KMS-11 (cell line): ENCODE data around the gene CDH15.

ENCODE experiments used
- H2AFZ ChIP-seq: fragments of 200-600 bp; sonication (generic); 2 replicates; pipeline ENCODE4 v1.6.1; 2016; ENCODE audit warnings: antibody characterized with exemption, mixed run types, low read depth
- H3K27ac ChIP-seq: fragments of 200-600 bp; sonication (generic); 2 replicates; pipeline ENCODE4 v1.6.1; 2016; ENCODE audit warnings: mild to moderate bottlenecking, mixed run types
- H3K27me3 ChIP-seq: fragments of 200-600 bp; sonication (generic); 2 replicates; pipeline ENCODE4 v1.6.1; 2017; ENCODE audit warnings: mild to moderate bottlenecking, low read depth, mixed run types, moderate library complexity; ENCODE audit not compliant: insufficient read depth
- H3K36me3 ChIP-seq: fragments of 200-600 bp; sonication (generic); 2 replicates; pipeline ENCODE4 v1.6.1; 2017; ENCODE audit warnings: mild to moderate bottlenecking, mixed run types; ENCODE audit not compliant: insufficient read depth
- H3K4me1 ChIP-seq: fragments of 200-600 bp; sonication (generic); 2 replicates; pipeline ENCODE4 v1.6.1; 2016; ENCODE audit warnings: mild to moderate bottlenecking, low read depth, mixed run types; ENCODE audit not compliant: poor library complexity, severe bottlenecking
- H3K4me2 ChIP-seq: fragments of 200-600 bp; sonication (generic); 2 replicates; pipeline ENCODE4 v1.7.0; 2016; ENCODE audit warnings: mild to moderate bottlenecking, mixed run types
- H3K4me3 ChIP-seq: fragments of 200-600 bp; sonication (generic); IDR thresholded peaks from 2 replicates; pipeline ENCODE4 v1.6.1; 2017; ENCODE audit warnings: low read depth, low read length, mixed read lengths; ENCODE audit not compliant: insufficient read depth
- H3K79me2 ChIP-seq: fragments of 200-600 bp; sonication (generic); 2 replicates; pipeline ENCODE4 v1.6.1; 2016; ENCODE audit warnings: low read depth, mixed run types; ENCODE audit not compliant: insufficient read depth
- H3K9ac ChIP-seq: fragments of 200-600 bp; sonication (generic); 2 replicates; pipeline ENCODE4 v1.6.1; 2016; ENCODE audit warnings: mild to moderate bottlenecking, mixed run types
- H4K20me1 ChIP-seq: fragments of 200-600 bp; sonication (generic); 2 replicates; pipeline ENCODE4 v1.6.1; 2016; ENCODE audit warnings: mild to moderate bottlenecking, mixed run types; ENCODE audit not compliant: insufficient read depth
- CTCF ChIP-seq: fragments of 200-600 bp; sonication (generic); conservative IDR thresholded peaks from 2 replicates; pipeline ENCODE4 v1.6.1; 2017; ENCODE audit warnings: low read depth, mild to moderate bottlenecking, antibody characterized with exemption, low read length, moderate library complexity, mixed read lengths

Gene CDH15

GRCh38 chr16:89132194-89133005, 39.1 kb upstream of the CDH15 start:
- Histone ChIP-seq H3K27me3 (no peaks in the 10 kb centered on the region), H3K36me3 (no peaks in the 10 kb centered on the region), H3K79me2 (no peaks in the 10 kb centered on the region), H3K27ac (no peak overlapping the region), H3K4me3 (no peak overlapping the region), H3K4me2 (no peak overlapping the region), H4K20me1 (no peaks in the 10 kb centered on the region), H3K9ac (no peak overlapping the region), H3K4me1 (peaks cover 15% of the 10 kb centered on the region), H2AFZ (no peak overlapping the region)
- no peak for TF ChIP-seq CTCF

GRCh38 chr16:89133457-89134127, 38.0 kb upstream of the CDH15 start:
- H3K27ac ChIP-seq, result no peak overlapping the region
- no peak overlapping the region for H3K4me2 ChIP-seq
- H3K27me3 ChIP-seq, result no peaks in the 10 kb centered on the region
- no peak overlapping the region for H3K9ac ChIP-seq
- no peak overlapping the region for H3K4me3 ChIP-seq
- H3K4me1 ChIP-seq, result peaks cover 3% of the 10 kb centered on the region
- H4K20me1 ChIP-seq, result no peaks in the 10 kb centered on the region
- no peaks in the 10 kb centered on the region for H3K36me3 ChIP-seq
- TF ChIP-seq CTCF, result no peak
- no peaks in the 10 kb centered on the region for H3K79me2 ChIP-seq
- no peak overlapping the region for H2AFZ ChIP-seq

GRCh38 chr16:89134269-89134668, 37.3 kb upstream of the CDH15 start:
- Histone ChIP-seq H3K36me3 (no peaks in the 10 kb centered on the region), H3K9ac (no peak overlapping the region), H3K27ac (no peak overlapping the region), H3K79me2 (no peaks in the 10 kb centered on the region), H3K4me2 (no peak overlapping the region), H3K27me3 (no peaks in the 10 kb centered on the region), H4K20me1 (no peaks in the 10 kb centered on the region), H2AFZ (no peak overlapping the region), H3K4me3 (no peak overlapping the region), H3K4me1 (no peaks in the 10 kb centered on the region)
- TF ChIP-seq CTCF, result no peak

- no peaks in the 10 kb centered on the region for H3K79me2 ChIP-seq
- no peaks in the 10 kb centered on the region for H3K36me3 ChIP-seq
- no peak overlapping the region for H2AFZ ChIP-seq
- H3K4me3 ChIP-seq, result no peak overlapping the region
- no peaks in the 10 kb centered on the region for H3K4me1 ChIP-seq
- no peak for TF ChIP-seq CTCF
- no peaks in the 10 kb centered on the region for H3K27me3 ChIP-seq
- no peak overlapping the region for H3K27ac ChIP-seq
- no peak overlapping the region for H3K4me2 ChIP-seq
- no peak overlapping the region for H3K9ac ChIP-seq
- no peaks in the 10 kb centered on the region for H4K20me1 ChIP-seq
These were observed 36.4 kb upstream of the CDH15 start for GRCh38 chr16:89135166-89135565.
